AG09309 (cell line): Measurements from ENCODE around the gene TGM6.

Source experiments
- DNase-seq: peaks from one replicate; pipeline ENCODE4 v3.0.0-alpha.2; 2010; ENCODE audit warnings: low read depth
- H3K4me3 ChIP-seq: 2 replicates; pipeline ENCODE4 v1.5.1; 2011; ENCODE audit warnings: mild to moderate bottlenecking, low read depth, low read length, moderate library complexity; ENCODE audit not compliant: control insufficient read depth
- CTCF ChIP-seq: IDR thresholded peaks from 2 replicates; pipeline ENCODE4 v1.5.1; 2011; ENCODE audit warnings: mild to moderate bottlenecking, low read depth, low read length, inconsistent platforms; ENCODE audit not compliant: insufficient read depth, control insufficient read depth; ENCODE audit errors: missing control alignments

TGM6 gene

DNA sequence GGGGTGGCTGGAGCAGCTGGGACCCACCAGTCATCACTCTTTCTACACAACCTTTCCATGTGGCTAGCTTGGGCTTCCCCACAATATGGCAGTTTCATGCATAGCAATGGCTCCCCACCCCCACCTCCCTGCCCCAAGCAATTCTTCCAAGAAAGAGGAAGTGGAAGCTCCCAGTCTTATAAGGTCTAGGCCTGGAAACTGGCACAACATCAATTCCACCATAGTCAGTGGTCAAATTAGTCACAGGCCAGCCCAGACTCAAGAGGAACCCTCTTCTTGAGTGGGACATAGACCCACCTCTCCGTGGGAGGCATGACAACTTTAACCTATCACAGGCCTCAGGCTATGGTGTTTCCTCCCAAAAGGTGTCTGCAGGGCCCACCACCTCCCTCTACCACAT lies 17.7 kb downstream of the TGM6 start:
- no peak for DNase-seq
- no peak overlapping the region for H3K4me3 ChIP-seq
- TF ChIP-seq CTCF = no peak

DNA sequence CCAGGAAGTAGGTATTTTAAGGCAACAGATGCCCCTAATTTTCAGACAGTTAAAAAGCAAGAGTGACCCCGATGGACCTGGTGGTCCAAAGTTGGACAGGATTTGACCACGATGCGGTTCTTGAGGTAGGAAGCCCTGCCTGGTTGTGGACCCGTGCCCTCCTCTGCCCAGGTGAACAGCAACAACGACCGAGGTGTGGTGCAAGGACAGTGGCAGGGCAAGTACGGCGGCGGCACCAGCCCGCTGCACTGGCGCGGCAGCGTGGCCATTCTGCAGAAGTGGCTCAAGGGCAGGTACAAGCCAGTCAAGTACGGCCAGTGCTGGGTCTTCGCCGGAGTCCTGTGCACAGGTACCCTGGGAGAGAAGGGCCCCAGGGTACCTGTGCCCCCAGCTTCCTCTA lies 18.7 kb downstream of the TGM6 start:
- no peak for TF ChIP-seq CTCF
- no peak overlapping the region for H3K4me3 ChIP-seq
- no peak for DNase-seq

- DNase-seq = no peak
- H3K4me3 ChIP-seq = no peak overlapping the region
- TF ChIP-seq CTCF = no peak
These were observed 19.6 kb downstream of the TGM6 start for GRCh38 chr20:2400290-2400689.

GRCh38 chr20:2401527-2401926 lies 20.8 kb downstream of the TGM6 start:
- no peak overlapping the region for H3K4me3 ChIP-seq
- TF ChIP-seq CTCF = no peak
- DNase-seq = no peak

- no peak overlapping the region for H3K4me3 ChIP-seq
- peak; percentile 52 for TF ChIP-seq CTCF
- peak; percentile 33 for DNase-seq
These were observed 21.7 kb downstream of the TGM6 start for GRCh38 chr20:2402271-2402980.

GRCh38 chr20:2403291-2404052 lies 22.8 kb downstream of the TGM6 start:
- no peak for DNase-seq
- TF ChIP-seq CTCF = no peak
- no peak overlapping the region for H3K4me3 ChIP-seq
